Smooth muscle cell (in vitro differentiated cells): ENCODE measurements around the gene SPG11. TPM values are rescaled to one million over a fixed set of nuclear protein-coding genes. Genes with fewer than 3 reads are reported as not detected.
"Not testable (repeated sequence)": the region's sequence is repeated elsewhere in the genome, so short reads cannot be mapped to it uniquely, and the experiment has no call there.

Experiments
- DNase-seq: peaks from one replicate; lab custom pipeline; 2025; ENCODE audit not compliant: unreplicated experiment; lab: John Stamatoyannopoulos, UW
- H2AFZ ChIP-seq: fragments of 200-600 bp; sonication (generic); 2 replicates; pipeline ENCODE4 v1.6.0; 2016; ENCODE audit warnings: antibody characterized with exemption, low read depth, mild to moderate bottlenecking
- H3F3A ChIP-seq: fragments of 200-600 bp; sonication (generic); 2 replicates; pipeline ENCODE4 v1.6.0; 2017; ENCODE audit warnings: antibody characterized with exemption, low read depth
- H3K27ac ChIP-seq: fragments of 200-600 bp; sonication (generic); 2 replicates; pipeline ENCODE4 v1.5.1; 2016; ENCODE audit warnings: low read depth, mild to moderate bottlenecking
- H3K27me3 ChIP-seq: fragments of 200-600 bp; sonication (generic); 2 replicates; pipeline ENCODE4 v1.6.1; 2016; ENCODE audit warnings: low read depth, mild to moderate bottlenecking
- H3K36me3 ChIP-seq: fragments of 200-600 bp; sonication (generic); 2 replicates; pipeline ENCODE4 v1.5.1; 2016; ENCODE audit warnings: low read depth
- H3K4me1 ChIP-seq: fragments of 200-600 bp; sonication (generic); 2 replicates; pipeline ENCODE4 v1.5.1; 2016; ENCODE audit warnings: low read depth
- H3K4me2 ChIP-seq: fragments of 200-600 bp; sonication (generic); 2 replicates; pipeline ENCODE4 v1.6.0; 2016; ENCODE audit warnings: mild to moderate bottlenecking
- H3K4me3 ChIP-seq: fragments of 200-600 bp; sonication (generic); 2 replicates; pipeline ENCODE4 v1.5.1; 2016; ENCODE audit warnings: mild to moderate bottlenecking
- H3K79me2 ChIP-seq: fragments of 200-600 bp; sonication (generic); 2 replicates; pipeline ENCODE4 v1.6.0; 2016; ENCODE audit warnings: low read depth, mild to moderate bottlenecking
- H3K9ac ChIP-seq: fragments of 200-600 bp; sonication (generic); 2 replicates; pipeline ENCODE4 v1.6.0; 2016; ENCODE audit warnings: low read depth
- H3K9me3 ChIP-seq: fragments of 200-600 bp; sonication (generic); replicated peaks from 2 replicates; pipeline ENCODE4 v1.5.1; 2016; ENCODE audit warnings: low read depth
- H4K20me1 ChIP-seq: fragments of 200-600 bp; sonication (generic); 2 replicates; pipeline ENCODE4 v1.6.0; 2016; ENCODE audit warnings: low read depth
- WGBS: methylation state at CpG from one replicate; pipeline ENCODE4 v1.1.7; 2016; ENCODE audit warnings: low lambda C conversion rate; 5-methylcytosine and 5-hydroxymethylcytosine counted together
- polyA plus RNA-seq: library from polyadenylated mRNA; unstranded; fragments of >200 nt; fragmentation: Nextera tagmentation; extraction: Ambion mirVana; gene quantifications from 2 replicates; pipeline ENCODE4 v1.2.1, GENCODE V29; 2016
- total RNA-seq: library from RNA; depleted of rRNA; stranded (reverse); fragments of >200 nt; gene quantifications from 2 replicates; pipeline ENCODE4 v1.2.3, GENCODE V29; 2014
- TF ChIP-seq, protein P1 (sequence below): fragments of 200-600 bp; sonication (generic); IDR thresholded peaks from 2 replicates; pipeline ENCODE4 v1.5.1; 2017; ENCODE audit warnings: borderline replicate concordance, mild to moderate bottlenecking, antibody characterized with exemption; ENCODE audit not compliant: insufficient read depth, poor library complexity, severe bottlenecking

SPG11 gene
- total and polyA plus RNA-seq, 2 experiments from 2014 or later: 16.2 to 48.6 TPM

DNA sequence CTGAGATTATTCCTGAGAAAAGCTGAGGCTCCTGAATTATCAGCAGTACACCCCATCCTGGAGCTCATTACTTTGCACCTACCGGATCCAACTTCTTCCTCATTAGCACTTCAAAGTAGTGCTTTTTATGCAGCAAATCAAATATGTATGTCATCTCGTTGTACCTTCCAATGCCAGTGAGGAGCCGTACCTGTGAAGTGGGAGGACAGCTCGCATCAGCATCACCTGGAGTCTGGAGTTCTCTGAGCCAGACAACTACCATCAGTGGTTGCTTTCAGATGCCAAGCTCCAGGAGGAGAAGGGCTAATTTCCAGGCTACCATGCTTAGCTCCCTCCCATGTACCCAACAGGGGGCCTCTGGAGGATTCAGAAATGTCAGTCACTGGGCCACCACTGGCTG lies 94.1 kb downstream of the SPG11 start:
- Histone ChIP-seq H3K79me2 (no peaks in the 10 kb centered on the region), H3K4me2 (no peak overlapping the region), H3F3A (no peaks in the 10 kb centered on the region), H3K27ac (no peak overlapping the region), H3K4me3 (no peak overlapping the region), H3K9me3 (no peaks in the 10 kb centered on the region), H3K9ac (no peak overlapping the region), H3K27me3 (no peaks in the 10 kb centered on the region), H2AFZ (no peak overlapping the region), H3K4me1 (no peaks in the 10 kb centered on the region), H4K20me1 (no peaks in the 10 kb centered on the region), H3K36me3 (peaks cover 11% of the 10 kb centered on the region)
- TF ChIP-seq, protein P1, sequence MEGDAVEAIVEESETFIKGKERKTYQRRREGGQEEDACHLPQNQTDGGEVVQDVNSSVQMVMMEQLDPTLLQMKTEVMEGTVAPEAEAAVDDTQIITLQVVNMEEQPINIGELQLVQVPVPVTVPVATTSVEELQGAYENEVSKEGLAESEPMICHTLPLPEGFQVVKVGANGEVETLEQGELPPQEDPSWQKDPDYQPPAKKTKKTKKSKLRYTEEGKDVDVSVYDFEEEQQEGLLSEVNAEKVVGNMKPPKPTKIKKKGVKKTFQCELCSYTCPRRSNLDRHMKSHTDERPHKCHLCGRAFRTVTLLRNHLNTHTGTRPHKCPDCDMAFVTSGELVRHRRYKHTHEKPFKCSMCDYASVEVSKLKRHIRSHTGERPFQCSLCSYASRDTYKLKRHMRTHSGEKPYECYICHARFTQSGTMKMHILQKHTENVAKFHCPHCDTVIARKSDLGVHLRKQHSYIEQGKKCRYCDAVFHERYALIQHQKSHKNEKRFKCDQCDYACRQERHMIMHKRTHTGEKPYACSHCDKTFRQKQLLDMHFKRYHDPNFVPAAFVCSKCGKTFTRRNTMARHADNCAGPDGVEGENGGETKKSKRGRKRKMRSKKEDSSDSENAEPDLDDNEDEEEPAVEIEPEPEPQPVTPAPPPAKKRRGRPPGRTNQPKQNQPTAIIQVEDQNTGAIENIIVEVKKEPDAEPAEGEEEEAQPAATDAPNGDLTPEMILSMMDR: no peak
- 98% methylated on average over 4 of the region's 4 CpGs for WGBS
- no peak for DNase-seq

DNA sequence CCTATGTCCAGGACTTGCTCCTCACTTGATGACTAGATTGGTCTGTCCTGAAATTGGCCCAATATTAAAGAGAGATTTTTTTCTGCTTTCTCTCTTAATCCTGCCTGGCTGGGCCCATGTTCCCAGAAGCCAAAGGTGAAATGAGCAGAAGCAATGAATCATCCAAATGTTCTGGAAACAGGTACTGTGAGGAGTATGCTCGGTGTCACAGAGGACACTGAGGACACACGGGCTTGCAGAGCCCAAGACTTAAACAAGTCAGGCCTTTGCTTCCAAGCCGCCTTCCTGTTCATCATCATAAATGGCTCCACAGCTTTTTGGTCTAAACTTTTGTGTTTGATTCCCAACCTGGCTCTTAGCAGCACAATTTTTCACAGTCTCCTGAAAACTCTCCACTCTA lies 95.1 kb downstream of the SPG11 start:
- no peaks in the 10 kb centered on the region for H3K27me3 ChIP-seq
- no peak overlapping the region for H3K4me3 ChIP-seq
- no peak for DNase-seq
- no peak overlapping the region for H3K27ac ChIP-seq
- H3K9ac ChIP-seq: no peak overlapping the region
- 83% methylated on average over 3 of the region's 3 CpGs for WGBS
- H2AFZ ChIP-seq: no peak overlapping the region
- no peaks in the 10 kb centered on the region for H3K9me3 ChIP-seq
- no peak overlapping the region for H3K4me2 ChIP-seq
- no peaks in the 10 kb centered on the region for H4K20me1 ChIP-seq
- no peaks in the 10 kb centered on the region for H3K79me2 ChIP-seq
- peaks cover 18% of the 10 kb centered on the region for H3K36me3 ChIP-seq
- no peaks in the 10 kb centered on the region for H3F3A ChIP-seq
- TF ChIP-seq, protein P1: no peak
- no peaks in the 10 kb centered on the region for H3K4me1 ChIP-seq

DNA sequence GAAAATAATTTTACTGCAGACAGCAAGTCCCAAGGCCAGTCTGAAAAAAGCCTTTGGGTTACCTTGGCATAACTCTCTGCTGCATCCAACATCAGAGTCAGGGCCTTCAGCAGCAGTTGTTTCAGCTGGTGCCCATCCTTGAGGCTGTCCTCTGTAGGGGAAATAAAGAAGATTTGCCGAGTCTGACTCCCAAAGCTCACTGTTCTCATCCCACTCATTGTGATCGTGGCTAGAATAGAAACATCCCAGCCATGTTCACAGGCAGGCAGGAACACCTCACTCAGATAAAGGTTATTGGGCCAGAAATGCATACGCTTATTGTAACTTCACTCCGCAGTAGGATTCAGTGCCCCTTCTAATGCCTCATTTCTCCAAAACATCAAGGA lies 97.3 kb downstream of the SPG11 start:
- Histone ChIP-seq H3K9ac (no peak overlapping the region), H3K4me2 (no peak overlapping the region), H3K36me3 (peaks cover 38% of the 10 kb centered on the region), H3K79me2 (no peaks in the 10 kb centered on the region), H2AFZ (no peak overlapping the region), H3K27ac (no peak overlapping the region), H4K20me1 (no peaks in the 10 kb centered on the region), H3F3A (no peaks in the 10 kb centered on the region), H3K27me3 (no peaks in the 10 kb centered on the region), H3K9me3 (no peaks in the 10 kb centered on the region), H3K4me1 (no peaks in the 10 kb centered on the region), H3K4me3 (no peak overlapping the region)
- TF ChIP-seq, protein P1: no peak
- WGBS: 99% methylated on average over 4 of the region's 4 CpGs
- no peak for DNase-seq

DNA sequence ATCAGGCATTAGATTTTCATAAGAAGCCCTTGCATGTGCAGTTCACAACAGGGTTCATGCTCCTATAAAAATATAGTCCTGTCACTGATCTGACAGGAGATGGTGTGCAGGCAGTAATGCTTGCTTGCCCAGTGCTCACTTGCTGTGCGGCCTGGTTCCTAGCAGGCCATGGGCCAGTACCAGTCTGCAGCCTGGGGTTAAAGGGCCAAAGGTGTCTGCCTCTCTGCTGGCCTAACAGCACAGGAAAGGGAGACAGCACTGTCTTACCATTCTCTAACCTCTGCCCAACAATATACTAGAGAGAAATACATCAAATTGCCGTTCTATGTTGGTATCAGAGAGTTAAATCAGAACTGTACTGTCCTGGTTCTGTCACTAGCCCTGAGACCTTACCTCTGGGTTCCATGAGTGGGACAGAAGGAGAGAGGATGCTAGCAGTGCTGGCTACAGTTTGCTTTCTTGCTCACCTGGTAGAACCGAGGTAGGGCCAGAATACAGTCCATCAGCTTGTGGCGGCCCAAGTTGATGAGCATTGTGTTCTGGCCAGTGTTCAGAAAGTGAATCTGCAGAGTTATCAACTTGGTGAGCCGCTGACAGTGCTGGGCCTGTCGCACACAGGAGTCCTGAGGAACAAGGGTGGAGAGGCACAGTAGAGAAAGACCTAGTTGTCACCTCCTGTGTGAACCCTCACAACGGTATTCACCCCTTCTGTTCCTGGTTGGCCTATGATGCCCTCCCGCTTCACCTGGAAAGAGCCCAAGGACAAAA lies 97.9 kb downstream of the SPG11 start:
- no peaks in the 10 kb centered on the region for H3K27me3 ChIP-seq
- DNase-seq: no peak
- H3K4me2 ChIP-seq: no peak overlapping the region
- WGBS: 94% methylated on average over 7 of the region's 8 CpGs
- H3K4me3 ChIP-seq: no peak overlapping the region
- no peak overlapping the region for H3K27ac ChIP-seq
- H3F3A ChIP-seq: no peaks in the 10 kb centered on the region
- H3K36me3 ChIP-seq: peaks cover 41% of the 10 kb centered on the region
- H2AFZ ChIP-seq: no peak overlapping the region
- H3K79me2 ChIP-seq: no peaks in the 10 kb centered on the region
- H3K4me1 ChIP-seq: no peaks in the 10 kb centered on the region
- no peaks in the 10 kb centered on the region for H3K9me3 ChIP-seq
- no peaks in the 10 kb centered on the region for H4K20me1 ChIP-seq
- TF ChIP-seq, protein P1: no peak
- no peak overlapping the region for H3K9ac ChIP-seq

GRCh38 chr15:44560926-44561325 lies 102.5 kb downstream of the SPG11 start:
- not testable (repeated sequence) for H3K27ac ChIP-seq, H3K4me3 ChIP-seq, H3K9me3 ChIP-seq, H3K27me3 ChIP-seq, H3F3A ChIP-seq, H3K4me2 ChIP-seq, H3K79me2 ChIP-seq, H4K20me1 ChIP-seq, H3K9ac ChIP-seq, DNase-seq, H2AFZ ChIP-seq, H3K4me1 ChIP-seq
- H3K36me3 ChIP-seq: peaks cover 56% of the 10 kb centered on the region
